T47D (cell line): ENCODE results near the gene AGA.

ENCODE experiments used
- DNase-seq, 2 experiments: peaks; one replicate each; pipeline versions ENCODE4 v3.0.0 to v3.0.0-alpha.2; 2011 to 2012; ENCODE audit warnings: low read depth in 1 of 2, low spot score in 1 of 2
- JUND ChIP-seq: IDR thresholded peaks from 2 replicates; pipeline ENCODE4 v1.6.1; 2012; ENCODE audit warnings: low read depth
- in situ Hi-C: cut with HindIII; loops from 2 replicates; pipeline ENCODE4 v1.10.0; 2016; ENCODE audit warnings: low sequenced_read_pairs, low pct_unique_long_range_greater_than_20kb

AGA gene

GRCh38 chr4:177473991-177474390 is 31.8 kb upstream of the AGA start:
- DNase-seq = no peak
- TF ChIP-seq JUND = no peak
- in situ Hi-C loops = no loop called here

GRCh38 chr4:177464026-177464425 is 21.8 kb upstream of the AGA start:
- DNase-seq = no peak
- TF ChIP-seq JUND = no peak

GRCh38 chr4:177461606-177462005 is 19.4 kb upstream of the AGA start:
- no peak for TF ChIP-seq JUND
- no peak for DNase-seq
- in situ Hi-C loops = no loop called here

More at GRCh38 chr4:177464026-177464425, 21.8 kb upstream of the AGA start:
- in situ Hi-C loops = no loop called here

GRCh38 chr4:177460460-177460859 is 18.2 kb upstream of the AGA start:
- in situ Hi-C loops = no loop called here
- DNase-seq = no peak
- TF ChIP-seq JUND = no peak

DNA sequence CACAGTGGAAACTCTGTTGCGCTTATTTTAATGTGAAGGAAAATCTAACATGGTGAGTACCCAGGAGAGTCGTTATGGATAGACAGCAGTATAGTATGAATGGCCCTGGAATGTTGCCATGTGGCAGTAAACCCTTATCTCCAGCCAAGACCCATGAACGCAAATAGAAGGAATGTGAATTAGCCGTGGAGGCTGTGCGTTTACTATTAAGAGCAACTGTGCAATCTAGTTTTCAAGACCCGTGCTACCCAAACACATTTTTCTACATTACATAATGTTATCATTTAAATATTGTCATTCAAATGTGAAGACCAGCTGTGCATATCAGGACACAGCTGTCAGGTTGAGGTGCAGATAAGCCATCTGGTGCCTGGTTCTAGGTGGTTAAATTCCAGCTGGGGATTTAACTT is 13.3 kb upstream of the AGA start:
- TF ChIP-seq JUND = no peak
- in situ Hi-C loops = no loop called here
- no peak for DNase-seq

DNA sequence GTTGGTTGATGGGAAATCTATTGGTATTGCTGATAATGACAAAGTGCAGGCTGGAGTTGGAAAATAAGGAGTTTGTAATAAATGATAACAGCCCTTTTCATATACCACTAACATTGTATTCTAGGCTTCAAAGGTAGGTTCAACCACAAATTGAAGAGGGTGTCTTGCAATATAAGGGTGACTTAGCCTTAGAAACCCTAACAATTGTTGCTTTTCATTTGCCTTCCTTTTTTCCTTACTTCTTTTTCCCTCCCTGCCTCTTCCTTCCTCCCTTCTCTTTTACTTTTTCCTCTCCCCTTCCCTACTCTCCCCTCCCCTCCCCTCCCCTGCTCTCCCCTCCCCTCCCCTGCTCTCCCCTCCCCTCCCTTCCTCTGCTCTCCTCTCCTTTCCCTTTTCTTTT is 10.9 kb upstream of the AGA start:
- TF ChIP-seq JUND = no peak
- in situ Hi-C loops = no loop called here
- DNase-seq = no peak

DNA sequence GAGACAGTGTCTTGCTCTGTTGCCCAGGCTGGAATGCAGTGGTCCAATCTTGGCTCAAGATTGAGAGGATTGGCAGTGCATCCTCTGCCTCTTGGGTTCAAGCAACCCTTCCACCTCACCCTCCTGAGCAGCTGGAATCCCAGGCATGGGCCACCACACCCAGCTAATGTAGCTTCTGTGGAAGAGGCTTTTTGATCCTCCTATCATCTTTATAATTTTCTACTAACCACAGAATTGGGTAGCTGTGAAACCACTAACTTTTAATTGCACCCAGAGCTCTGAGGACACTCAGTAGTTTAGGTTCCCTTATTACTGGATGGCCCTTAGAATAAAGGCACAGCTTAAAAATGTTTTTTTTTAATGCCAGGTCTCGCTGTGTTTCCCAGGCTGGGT is 8.9 kb upstream of the AGA start:
- in situ Hi-C loops = no loop called here
- no peak for DNase-seq
- no peak for TF ChIP-seq JUND

- DNase-seq = no peak
- in situ Hi-C loops = no loop called here
- TF ChIP-seq JUND = no peak
Observed at GRCh38 chr4:177450426-177451107, 8.3 kb upstream of the AGA start.

- in situ Hi-C loops = no loop called here
Observed at GRCh38 chr4:177448850-177449249, 6.6 kb upstream of the AGA start.

GRCh38 chr4:177447417-177448004 is 5.3 kb upstream of the AGA start:
- no peak for TF ChIP-seq JUND
- no peak for DNase-seq
- in situ Hi-C loops = no loop called here

More at GRCh38 chr4:177448850-177449249, 6.6 kb upstream of the AGA start:
- no peak for DNase-seq
- TF ChIP-seq JUND = no peak

DNA sequence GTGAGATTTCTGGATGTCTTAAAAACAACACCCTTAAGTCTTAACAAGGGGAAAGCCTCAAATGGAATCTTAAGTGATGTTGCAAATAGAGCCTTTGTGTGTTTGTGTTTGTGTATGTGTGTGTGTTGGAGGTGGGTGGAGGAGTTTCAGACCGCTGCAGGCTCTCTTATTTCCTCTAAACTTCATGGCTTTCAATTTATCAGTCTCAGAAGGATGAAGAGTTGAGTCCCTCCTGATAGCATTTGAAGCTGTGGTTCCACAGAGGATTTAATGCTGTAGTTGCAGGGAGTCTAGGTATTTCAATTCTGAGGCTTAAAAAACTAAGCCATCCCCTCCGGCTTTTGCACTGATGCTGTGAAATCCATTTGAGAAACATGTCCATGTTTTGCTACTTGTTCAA is 4.3 kb upstream of the AGA start:
- in situ Hi-C loops = no loop called here
- TF ChIP-seq JUND = no peak
- no peak for DNase-seq

DNA sequence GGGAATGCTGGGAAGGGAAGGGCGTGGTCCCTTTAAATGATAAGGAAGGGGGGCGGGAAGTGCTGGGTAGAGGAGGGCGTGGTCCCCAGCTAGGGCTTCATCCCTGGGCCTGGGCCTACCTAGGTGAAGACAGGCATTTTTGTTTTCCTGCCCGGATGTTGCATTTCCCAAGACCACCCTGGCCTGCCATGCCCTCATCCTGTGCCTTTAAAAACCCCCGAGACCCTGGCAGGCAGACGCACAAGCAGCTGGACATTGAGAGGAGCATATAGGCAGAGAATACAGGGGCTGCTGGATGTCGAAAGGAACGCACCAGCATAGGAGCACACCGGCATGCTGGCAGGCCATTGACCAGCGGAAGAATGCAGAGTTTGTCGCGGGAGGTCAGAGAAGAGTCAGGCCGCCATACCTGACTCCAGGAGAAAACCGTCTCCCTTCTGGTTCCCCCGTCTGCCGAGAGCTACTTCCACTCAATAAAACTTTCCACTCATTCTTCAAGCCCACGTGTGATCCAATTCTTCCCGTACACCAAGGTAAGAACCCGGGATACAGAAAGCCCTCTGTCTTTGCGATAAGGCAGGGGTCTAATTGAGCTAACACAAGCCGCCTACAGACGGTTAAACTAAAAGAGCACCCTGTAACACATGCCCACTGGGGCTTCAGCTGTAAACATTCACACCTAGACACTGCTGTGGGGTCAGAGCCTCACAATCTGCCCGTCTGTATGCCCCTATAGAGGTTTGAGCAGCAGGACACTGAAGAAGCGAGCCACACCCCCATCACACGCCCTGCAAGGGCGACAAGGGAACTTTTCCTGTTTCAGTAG is 2.9 kb upstream of the AGA start:
- in situ Hi-C loops = no loop called here
- no peak for DNase-seq
- no peak for TF ChIP-seq JUND
